HEK293 (cell line): ENCODE results near the gene CD300LF.

Experiments used
- CTCF ChIA-PET: fragments of 350-600 bp; formaldehyde crosslinking; extraction: SDS; loops from one replicate; lab custom pipeline; 2021; ENCODE audit warnings: antibody characterized with exemption; lab: Yijun Ruan, JAX
- POLR2A ChIA-PET: fragments of 300-600 bp; formaldehyde crosslinking; extraction: SDS; loops from one replicate; lab custom pipeline; 2020; ENCODE audit warnings: antibody characterized with exemption, inconsistent platforms; lab: Yijun Ruan, JAX
- H3K27ac ChIP-seq: fragments of 200-500 bp; sonication (Bioruptor generic); 2 replicates; pipeline ENCODE4 v1.5.1; 2014; ENCODE audit warnings: low read depth, low read length, control low read depth, inconsistent platforms; ENCODE audit errors: extremely low read depth
- H3K36me3 ChIP-seq, 2 experiments: fragments of 200-500 bp in 1 of 2; sonication (Bioruptor generic) in 1 of 2; 1 replicate in 1 of 2; 2 replicates in 1 of 2; pipeline ENCODE4 v1.5.1; 2014 to 2017; ENCODE audit warnings: inconsistent platforms in 2 of 2, low read length in 2 of 2; ENCODE audit not compliant: control insufficient read depth in 2 of 2, insufficient read depth in 1 of 2
- H3K4me1 ChIP-seq: fragments of 200-500 bp; sonication (Bioruptor generic); 2 replicates; pipeline ENCODE4 v1.5.1; 2014; ENCODE audit warnings: mild to moderate bottlenecking, low read length, inconsistent platforms; ENCODE audit not compliant: control insufficient read depth, insufficient read depth
- H3K4me3 ChIP-seq: 2 replicates; pipeline ENCODE4 v1.5.1; 2011; ENCODE audit warnings: low read depth, mild to moderate bottlenecking, control low read depth, low read length, moderate library complexity
- H3K9me3 ChIP-seq: fragments of 200-500 bp; sonication (Bioruptor generic); 2 replicates; pipeline ENCODE4 v1.5.1; 2014; ENCODE audit warnings: low read depth, low read length, inconsistent platforms; ENCODE audit not compliant: control insufficient read depth, insufficient read depth
- ELK4 ChIP-seq: IDR thresholded peaks from 2 replicates; pipeline ENCODE4 v1.6.1; 2011; ENCODE audit warnings: mild to moderate bottlenecking, low read depth, low read length, borderline replicate concordance
- GLI4 ChIP-seq: fragments of 450-650 bp; formaldehyde crosslinking; IDR thresholded peaks from 2 replicates; pipeline ENCODE4 v1.5.1; 2016; ENCODE audit warnings: missing biosample characterization, missing genetic modification characterization
- KLF10 ChIP-seq: fragments of 450-650 bp; IDR thresholded peaks from 2 replicates; pipeline ENCODE4 v1.5.1; 2018; ENCODE audit warnings: missing biosample characterization, mild to moderate bottlenecking, missing genetic modification characterization
- KLF9 ChIP-seq: fragments of 450-650 bp; formaldehyde crosslinking; IDR thresholded peaks from 2 replicates; pipeline ENCODE4 v1.5.1; 2016; ENCODE audit warnings: missing biosample characterization, missing genetic modification characterization, low read depth
- MZF1 ChIP-seq: fragments of 450-650 bp; formaldehyde crosslinking; IDR thresholded peaks from 2 replicates; pipeline ENCODE4 v1.5.1; 2017; ENCODE audit warnings: missing biosample characterization, missing genetic modification characterization, borderline replicate concordance
- PATZ1 ChIP-seq: fragments of 450-650 bp; formaldehyde crosslinking; IDR thresholded peaks from 2 replicates; pipeline ENCODE4 v1.5.1; 2016; ENCODE audit warnings: missing biosample characterization, missing genetic modification characterization
- WT1 ChIP-seq: fragments of 450-650 bp; formaldehyde crosslinking; IDR thresholded peaks from 2 replicates; pipeline ENCODE4 v1.5.1; 2016; ENCODE audit warnings: missing biosample characterization, missing genetic modification characterization
- ZBTB10 ChIP-seq: fragments of 450-650 bp; formaldehyde crosslinking; IDR thresholded peaks from 2 replicates; pipeline ENCODE4 v1.5.1; 2016; ENCODE audit warnings: missing biosample characterization, missing genetic modification characterization
- ZBTB26 ChIP-seq: fragments of 450-650 bp; formaldehyde crosslinking; optimal IDR thresholded peaks from 2 replicates; pipeline ENCODE3; 2016; ENCODE audit warnings: missing biosample characterization, mild to moderate bottlenecking, missing genetic modification characterization
- ZBTB48 ChIP-seq: fragments of 450-650 bp; formaldehyde crosslinking; IDR thresholded peaks from 2 replicates; pipeline ENCODE4 v1.5.1; 2016; ENCODE audit warnings: missing biosample characterization, missing genetic modification characterization
- ZBTB7A ChIP-seq: fragments of 450-650 bp; formaldehyde crosslinking; IDR thresholded peaks from 2 replicates; pipeline ENCODE4 v1.5.1; 2016; ENCODE audit warnings: low read depth, missing biosample characterization, missing genetic modification characterization
- ZBTB8A ChIP-seq: fragments of 450-650 bp; formaldehyde crosslinking; IDR thresholded peaks from 2 replicates; pipeline ENCODE4 v1.5.1; 2016; ENCODE audit warnings: missing biosample characterization, missing genetic modification characterization
- ZNF132 ChIP-seq: fragments of 450-650 bp; formaldehyde crosslinking; IDR thresholded peaks from 2 replicates; pipeline ENCODE4 v1.5.1; 2017; ENCODE audit warnings: missing biosample characterization, missing genetic modification characterization, borderline replicate concordance
- ZNF2 ChIP-seq: fragments of 450-650 bp; formaldehyde crosslinking; IDR thresholded peaks from 2 replicates; pipeline ENCODE4 v1.5.1; 2016; ENCODE audit warnings: missing biosample characterization, missing genetic modification characterization
- ZNF394 ChIP-seq: fragments of 450-650 bp; formaldehyde crosslinking; IDR thresholded peaks from 2 replicates; pipeline ENCODE4 v1.5.1; 2016; ENCODE audit warnings: missing biosample characterization, missing genetic modification characterization, mild to moderate bottlenecking, moderate library complexity, borderline replicate concordance
- ZNF423 ChIP-seq: fragments of 450-650 bp; formaldehyde crosslinking; IDR thresholded peaks from 2 replicates; pipeline ENCODE4 v1.5.1; 2016; ENCODE audit warnings: missing biosample characterization, missing genetic modification characterization
- ZNF449 ChIP-seq: fragments of 450-650 bp; formaldehyde crosslinking; IDR thresholded peaks from 2 replicates; pipeline ENCODE4 v1.5.1; 2017; ENCODE audit warnings: missing biosample characterization, mild to moderate bottlenecking, missing genetic modification characterization, moderate library complexity
- ZNF514 ChIP-seq: fragments of 450-650 bp; formaldehyde crosslinking; IDR thresholded peaks from 2 replicates; pipeline ENCODE4 v1.5.1; 2016; ENCODE audit warnings: missing biosample characterization, missing genetic modification characterization
- ZNF571 ChIP-seq: fragments of 450-650 bp; formaldehyde crosslinking; IDR thresholded peaks from 2 replicates; pipeline ENCODE4 v1.5.0; 2017; ENCODE audit warnings: missing biosample characterization, missing genetic modification characterization
- ZNF610 ChIP-seq: fragments of 450-650 bp; formaldehyde crosslinking; IDR thresholded peaks from 2 replicates; pipeline ENCODE4 v1.5.1; 2016; ENCODE audit warnings: missing biosample characterization, missing genetic modification characterization, borderline replicate concordance
- ZNF639 ChIP-seq: fragments of 450-650 bp; formaldehyde crosslinking; IDR thresholded peaks from 2 replicates; pipeline ENCODE4 v1.5.1; 2016; ENCODE audit warnings: missing biosample characterization, missing genetic modification characterization
- ZNF654 ChIP-seq: fragments of 450-650 bp; formaldehyde crosslinking; IDR thresholded peaks from 2 replicates; pipeline ENCODE4 v1.5.1; 2016; ENCODE audit warnings: low read depth, missing biosample characterization, missing genetic modification characterization
- ZNF660 ChIP-seq: fragments of 450-650 bp; IDR thresholded peaks from 2 replicates; pipeline ENCODE4 v1.5.1; 2018; ENCODE audit warnings: missing biosample characterization, mild to moderate bottlenecking, missing genetic modification characterization
- ZNF791 ChIP-seq: fragments of 450-650 bp; formaldehyde crosslinking; IDR thresholded peaks from 2 replicates; pipeline ENCODE4 v1.5.1; 2016; ENCODE audit warnings: missing biosample characterization, missing genetic modification characterization
- ZSCAN30 ChIP-seq: fragments of 450-650 bp; IDR thresholded peaks from 2 replicates; pipeline ENCODE4 v1.5.1; 2018; ENCODE audit warnings: missing biosample characterization, mild to moderate bottlenecking, missing genetic modification characterization, moderate library complexity

The CD300LF gene

GRCh38 chr17:74749279-74750038, 36.7 kb upstream of the CD300LF start (continued):
- peak; percentile 25; the same call in 1 of the 2 replicates for TF ChIP-seq ZNF449 (tag by site-specific recombination)
- no peak for TF ChIP-seq ZNF132
- no peak for TF ChIP-seq WT1 (tag by site-specific recombination)
- TF ChIP-seq ZBTB8A (tag by site-specific recombination): peak; percentile 34; the same call in 1 of the 2 replicates
- TF ChIP-seq ZNF423: no peak
- no peak for TF ChIP-seq ZNF514
- TF ChIP-seq KLF10 (tag by site-specific recombination): no peak
- TF ChIP-seq ZBTB7A (tag by site-specific recombination): no peak; the same call in 1 of the 2 replicates
- no peak for TF ChIP-seq ZBTB48 (tag by site-specific recombination)
- no peak for TF ChIP-seq ZNF610 (tag by site-specific recombination)
- TF ChIP-seq ZBTB26 (tag by site-specific recombination): no peak
- 0 out of 2 replicates have a peak, but pooled peaks have one; percentile 1 for TF ChIP-seq ZSCAN30
- TF ChIP-seq GLI4 (tag by site-specific recombination): no peak
- TF ChIP-seq MZF1 (tag by site-specific recombination): no peak
- no peak for TF ChIP-seq ZNF639 (tag by site-specific recombination)
- TF ChIP-seq ZNF571 (tag by site-specific recombination): no peak
- no peak for TF ChIP-seq ZNF791 (tag by site-specific recombination)

- Histone ChIP-seq H3K9me3 (no peaks in the 10 kb centered on the region), H3K4me3 (peak within 1 kb of the TSS; percentile 81), H3K27ac (peak within 1 kb of the TSS; percentile 68; the same call in 1 of the 2 replicates), H3K4me1 (peaks cover 7% of the 10 kb centered on the region), H3K36me3 (no peaks in the 10 kb centered on the region)
- CTCF ChIA-PET: interaction anchor here (0.6 to 4.7 kb wide), 12 partner anchors 10 to 1902 kb away, joined by 3 to 84 read pairs (median 6); partner anchors contain the start of genes GRIN2C, NAT9 and RAB37
- POLR2A ChIA-PET: interaction anchor here (0.7 to 1.9 kb wide), 7 partner anchors 10 to 124 kb away, joined by 3 to 22 read pairs (median 7); partner anchors contain the start of genes FDXR and NAT9
- no peak; the same call in none of the 2 replicates for TF ChIP-seq KLF9 (tag by site-specific recombination)
- TF ChIP-seq ZNF654 (tag by site-specific recombination): no peak
- peak; percentile 59; the same call in 1 of the 2 replicates for TF ChIP-seq ZNF660
- peak; percentile 60; the same call in 1 of the 2 replicates for TF ChIP-seq ZNF2
- 0 out of 2 replicates have a peak, but pooled peaks have one; percentile 52 for TF ChIP-seq ZBTB10
- no peak for TF ChIP-seq ELK4
- peak; percentile 53; the same call in 1 of the 2 replicates for TF ChIP-seq ZNF394 (tag by site-specific recombination)
- TF ChIP-seq PATZ1 (tag by site-specific recombination): peak; percentile 30; the same call in 1 of the 2 replicates
Measured at GRCh38 chr17:74748529-74749278, 36.0 kb upstream of the CD300LF start, which contains the start of gene NHERF1. Gene NHERF1 (plus strand): TSS chr17:74748628. CDS start chr17:74748847, 219 bp downstream.
